Loucy (cell line): ENCODE data around the gene FTO.

Experiments used
- H2AFZ ChIP-seq: fragments of 200-600 bp; sonication (generic); 2 replicates; pipeline ENCODE4 v1.6.0; 2016; ENCODE audit warnings: antibody characterized with exemption, mild to moderate bottlenecking, low read length, moderate library complexity
- H3F3A ChIP-seq: fragments of 200-600 bp; 2 replicates; pipeline ENCODE4 v1.6.0; 2016; ENCODE audit warnings: antibody characterized with exemption, low read depth, mild to moderate bottlenecking
- H3K27me3 ChIP-seq: fragments of 200-600 bp; sonication (generic); 2 replicates; pipeline ENCODE4 v1.6.1; 2014; ENCODE audit warnings: low read length, mild to moderate bottlenecking; ENCODE audit not compliant: insufficient read depth, poor library complexity, severe bottlenecking
- H3K36me3 ChIP-seq: fragments of 200-600 bp; sonication (generic); 2 replicates; pipeline ENCODE4 v1.6.1; 2016; ENCODE audit warnings: low read length; ENCODE audit not compliant: insufficient read depth
- H3K4me1 ChIP-seq: fragments of 200-600 bp; sonication (generic); 2 replicates; pipeline ENCODE4 v1.5.1; 2014; ENCODE audit warnings: low read length, mild to moderate bottlenecking; ENCODE audit not compliant: insufficient read depth, poor library complexity, severe bottlenecking
- H3K4me2 ChIP-seq: fragments of 200-600 bp; sonication (generic); 2 replicates; pipeline ENCODE4 v1.6.0; 2014; ENCODE audit warnings: antibody characterized with exemption, low read length, low read depth, mild to moderate bottlenecking; ENCODE audit not compliant: poor library complexity, severe bottlenecking
- H3K4me3 ChIP-seq: fragments of 200-600 bp; sonication (generic); 2 replicates; pipeline ENCODE4 v1.5.1; 2014; ENCODE audit warnings: low read length, mild to moderate bottlenecking, mixed read lengths; ENCODE audit not compliant: poor library complexity, severe bottlenecking
- H3K79me2 ChIP-seq: fragments of 200-600 bp; sonication (generic); 2 replicates; pipeline ENCODE4 v1.6.1; 2014; ENCODE audit warnings: low read length; ENCODE audit not compliant: insufficient read depth
- H3K9ac ChIP-seq: fragments of 200-600 bp; sonication (generic); 2 replicates; pipeline ENCODE4 v1.6.0; 2014; ENCODE audit warnings: mild to moderate bottlenecking, low read depth, low read length, moderate library complexity; ENCODE audit not compliant: poor library complexity, severe bottlenecking
- H3K9me2 ChIP-seq: fragments of 200-600 bp; sonication (generic); replicated peaks from 2 replicates; pipeline ENCODE4 v1.6.1; 2016; ENCODE audit warnings: low read depth, low read length, mixed read lengths
- H3K9me3 ChIP-seq: fragments of 200-600 bp; sonication (generic); 2 replicates; pipeline ENCODE4 v1.6.1; 2014; ENCODE audit warnings: mild to moderate bottlenecking, antibody characterized with exemption, low read length, low read depth; ENCODE audit not compliant: insufficient read depth
- H4K20me1 ChIP-seq: fragments of 200-600 bp; sonication (generic); 2 replicates; pipeline ENCODE4 v1.6.0; 2014; ENCODE audit warnings: antibody characterized with exemption, low read length, mild to moderate bottlenecking; ENCODE audit not compliant: insufficient read depth, poor library complexity, severe bottlenecking
- EZH2phosphoT487 ChIP-seq: fragments of 200-600 bp; IDR thresholded peaks from 2 replicates; pipeline ENCODE4 v1.6.1; 2018; ENCODE audit warnings: antibody characterized with exemption, mild to moderate bottlenecking, moderate library complexity, borderline replicate concordance
- TF ChIP-seq, protein P1 (sequence below): fragments of 200-600 bp; sonication (generic); conservative IDR thresholded peaks from 2 replicates; pipeline ENCODE4 v1.5.1; 2014; ENCODE audit warnings: mild to moderate bottlenecking, antibody characterized with exemption, low read length

FTO gene

DNA sequence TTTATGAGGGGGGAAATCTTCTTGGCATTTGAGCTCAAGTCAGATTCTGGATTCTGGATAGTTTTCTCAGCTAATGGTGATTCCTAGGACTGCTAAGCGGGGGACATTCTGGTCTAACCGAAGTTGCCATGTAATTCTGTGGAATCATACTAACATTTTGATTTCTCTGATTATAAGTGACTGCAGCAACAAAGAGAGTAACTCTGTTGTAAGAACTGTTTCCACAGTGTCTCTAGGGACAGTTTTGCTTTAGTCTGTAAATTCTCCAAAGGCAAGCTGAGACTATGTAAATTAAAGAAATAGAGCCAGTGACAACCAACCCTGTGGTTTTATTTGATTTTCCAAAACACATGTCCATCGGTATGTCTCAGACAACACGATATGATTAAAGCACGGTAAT, 296.4 kb downstream of the FTO start:
- Histone ChIP-seq H3K9me2 (no peaks in the 10 kb centered on the region), H3K27me3 (no peaks in the 10 kb centered on the region), H3K4me3 (no peak overlapping the region), H3K9me3 (no peaks in the 10 kb centered on the region), H2AFZ (no peak overlapping the region), H3K36me3 (no peaks in the 10 kb centered on the region), H3K4me2 (no peak overlapping the region), H4K20me1 (no peaks in the 10 kb centered on the region), H3K9ac (no peak overlapping the region), H3K79me2 (no peaks in the 10 kb centered on the region), H3K4me1 (peaks cover 8% of the 10 kb centered on the region), H3F3A (no peaks in the 10 kb centered on the region)
- TF ChIP-seq, protein P1, sequence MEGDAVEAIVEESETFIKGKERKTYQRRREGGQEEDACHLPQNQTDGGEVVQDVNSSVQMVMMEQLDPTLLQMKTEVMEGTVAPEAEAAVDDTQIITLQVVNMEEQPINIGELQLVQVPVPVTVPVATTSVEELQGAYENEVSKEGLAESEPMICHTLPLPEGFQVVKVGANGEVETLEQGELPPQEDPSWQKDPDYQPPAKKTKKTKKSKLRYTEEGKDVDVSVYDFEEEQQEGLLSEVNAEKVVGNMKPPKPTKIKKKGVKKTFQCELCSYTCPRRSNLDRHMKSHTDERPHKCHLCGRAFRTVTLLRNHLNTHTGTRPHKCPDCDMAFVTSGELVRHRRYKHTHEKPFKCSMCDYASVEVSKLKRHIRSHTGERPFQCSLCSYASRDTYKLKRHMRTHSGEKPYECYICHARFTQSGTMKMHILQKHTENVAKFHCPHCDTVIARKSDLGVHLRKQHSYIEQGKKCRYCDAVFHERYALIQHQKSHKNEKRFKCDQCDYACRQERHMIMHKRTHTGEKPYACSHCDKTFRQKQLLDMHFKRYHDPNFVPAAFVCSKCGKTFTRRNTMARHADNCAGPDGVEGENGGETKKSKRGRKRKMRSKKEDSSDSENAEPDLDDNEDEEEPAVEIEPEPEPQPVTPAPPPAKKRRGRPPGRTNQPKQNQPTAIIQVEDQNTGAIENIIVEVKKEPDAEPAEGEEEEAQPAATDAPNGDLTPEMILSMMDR: no peak
- TF ChIP-seq EZH2phosphoT487: no peak

DNA sequence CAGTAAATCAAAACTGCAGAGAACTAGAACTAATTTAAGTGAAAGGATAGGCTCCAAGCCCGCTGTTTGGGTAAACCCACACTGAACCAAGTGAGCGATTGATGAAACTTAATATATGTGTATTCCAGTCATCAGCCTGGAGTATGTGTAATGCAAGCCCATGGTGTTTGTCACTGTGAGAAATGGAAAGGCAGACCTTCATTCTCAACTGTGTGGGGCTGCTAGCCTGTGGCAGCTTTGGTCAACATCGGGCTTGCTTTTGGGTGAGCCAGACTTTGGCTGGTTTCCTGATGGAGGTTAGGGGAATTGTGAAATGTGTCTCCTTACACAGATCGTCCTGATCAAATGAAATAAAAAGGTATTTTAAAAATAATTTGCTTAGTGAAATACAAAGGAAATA, 302.7 kb downstream of the FTO start:
- H3K9me2 ChIP-seq: no peaks in the 10 kb centered on the region
- no peaks in the 10 kb centered on the region for H4K20me1 ChIP-seq
- H3K9me3 ChIP-seq: peaks cover under 1% of the 10 kb centered on the region; the same call in 1 of the 2 replicates
- no peaks in the 10 kb centered on the region for H3F3A ChIP-seq
- H2AFZ ChIP-seq: no peak overlapping the region
- H3K4me3 ChIP-seq: no peak overlapping the region
- no peak overlapping the region for H3K4me2 ChIP-seq
- no peaks in the 10 kb centered on the region; the same call in none of the 2 replicates for H3K36me3 ChIP-seq
- no peaks in the 10 kb centered on the region for H3K4me1 ChIP-seq
- no peaks in the 10 kb centered on the region for H3K27me3 ChIP-seq
- H3K79me2 ChIP-seq: no peaks in the 10 kb centered on the region
- no peak for TF ChIP-seq EZH2phosphoT487
- TF ChIP-seq, protein P1: no peak
- H3K9ac ChIP-seq: no peak overlapping the region

DNA sequence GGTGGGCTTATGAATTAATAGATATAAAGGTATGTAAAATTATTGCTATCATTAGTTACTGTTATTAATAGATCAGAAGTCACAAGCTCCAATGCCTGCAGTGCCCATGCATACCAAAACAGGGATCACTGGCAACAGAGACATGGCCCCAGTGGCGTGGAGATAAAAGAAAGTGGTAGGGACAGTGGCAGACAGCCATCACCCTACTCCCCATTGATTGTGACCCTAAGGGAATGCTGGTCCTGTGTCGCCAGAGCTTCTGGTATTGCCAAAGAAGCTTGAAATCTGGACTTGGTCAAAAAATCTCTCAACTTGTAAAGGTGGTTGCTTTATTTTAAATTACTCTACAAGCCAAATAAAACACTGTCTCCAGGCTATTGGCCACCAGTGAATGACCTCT, 303.5 kb downstream of the FTO start:
- H3K9me2 ChIP-seq: no peaks in the 10 kb centered on the region
- no peak overlapping the region for H2AFZ ChIP-seq
- no peak for TF ChIP-seq EZH2phosphoT487
- TF ChIP-seq, protein P1: no peak
- no peak overlapping the region for H3K4me3 ChIP-seq
- no peaks in the 10 kb centered on the region for H3K79me2 ChIP-seq
- peaks cover 9% of the 10 kb centered on the region for H3K9me3 ChIP-seq
- no peak overlapping the region for H3K4me2 ChIP-seq
- H3F3A ChIP-seq: no peaks in the 10 kb centered on the region
- no peaks in the 10 kb centered on the region for H3K4me1 ChIP-seq
- H4K20me1 ChIP-seq: no peaks in the 10 kb centered on the region
- H3K9ac ChIP-seq: no peak overlapping the region
- H3K27me3 ChIP-seq: no peaks in the 10 kb centered on the region
- no peaks in the 10 kb centered on the region; the same call in none of the 2 replicates for H3K36me3 ChIP-seq
